ENCODE data around the gene MSL3B.

The MSL3B gene

DNA sequence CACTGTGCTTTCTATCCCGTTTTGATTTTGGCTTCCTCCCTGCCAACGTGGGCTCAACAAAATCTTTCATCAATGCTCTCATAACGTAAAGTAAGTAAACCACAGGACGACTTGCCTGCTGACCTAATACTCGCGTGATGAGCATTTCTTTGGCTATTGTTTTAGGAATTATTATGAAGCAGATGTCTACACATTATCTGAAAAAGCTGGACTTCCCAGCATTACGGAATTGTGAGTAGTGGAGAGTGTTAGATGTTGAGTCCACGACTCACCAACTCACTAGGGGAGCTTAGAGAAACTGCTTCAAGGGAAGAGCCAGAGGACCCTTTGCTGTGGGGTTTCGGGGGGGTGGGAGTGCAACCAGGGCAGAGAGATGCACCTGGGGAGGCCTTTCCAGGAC lies 35.8 kb downstream of the MSL3B start:
- DNase-seq, result no peak

DNA sequence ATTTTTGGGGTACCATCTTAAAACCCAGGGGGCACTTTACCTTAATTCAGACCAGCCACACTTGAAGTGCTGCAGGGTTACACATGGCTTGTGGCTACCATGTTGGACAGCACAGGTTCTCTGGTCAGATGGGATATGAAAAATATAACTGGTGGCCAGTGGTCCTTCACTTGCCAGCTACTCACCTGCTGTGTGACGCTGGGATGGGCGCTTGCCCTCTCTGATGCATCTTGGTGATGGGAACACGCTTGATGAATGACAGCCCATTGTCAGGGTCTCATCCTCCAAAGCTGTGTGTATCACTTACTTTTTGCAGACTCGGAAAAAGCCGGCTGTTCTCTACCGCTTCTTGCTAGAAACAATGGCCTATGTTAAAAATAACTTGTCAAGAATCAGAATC lies 36.3 kb downstream of the MSL3B start:
- DNase-seq, result no peak

DNA sequence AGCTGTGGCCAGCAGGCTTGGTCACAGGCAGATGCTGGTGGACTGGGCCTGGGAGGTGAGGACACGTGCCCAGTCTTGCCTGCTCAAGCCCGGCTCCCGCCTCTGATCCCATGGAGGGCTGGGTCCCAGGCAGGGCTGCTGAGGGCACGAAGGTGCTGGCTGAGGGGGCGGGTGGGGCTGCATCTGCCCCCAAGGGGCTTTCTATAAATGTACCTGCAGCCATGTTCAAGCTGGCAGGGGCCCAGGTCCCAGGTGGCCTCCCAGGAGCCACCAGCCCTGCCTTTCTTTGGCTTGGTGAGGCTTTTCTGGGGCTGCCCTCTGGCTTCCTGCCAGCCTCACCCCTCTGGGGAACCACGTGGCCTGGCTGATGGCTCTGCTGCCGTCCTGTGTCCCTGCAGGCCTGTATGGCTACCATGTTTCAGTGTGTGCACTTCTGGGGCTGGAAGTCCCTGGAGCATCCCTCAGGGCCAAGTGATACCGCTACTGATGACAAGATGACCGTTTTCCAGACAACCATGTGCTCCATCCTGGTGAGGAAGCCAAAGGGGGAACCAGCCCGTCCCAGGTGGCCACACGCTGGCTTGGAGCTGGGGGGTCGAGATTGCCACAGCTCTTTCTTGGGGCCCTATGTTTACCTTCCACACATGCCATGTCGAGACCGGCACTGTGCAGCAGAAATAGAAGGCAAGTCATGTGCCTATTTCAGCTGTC lies 37.0 kb downstream of the MSL3B start:
- no peak for DNase-seq

DNA sequence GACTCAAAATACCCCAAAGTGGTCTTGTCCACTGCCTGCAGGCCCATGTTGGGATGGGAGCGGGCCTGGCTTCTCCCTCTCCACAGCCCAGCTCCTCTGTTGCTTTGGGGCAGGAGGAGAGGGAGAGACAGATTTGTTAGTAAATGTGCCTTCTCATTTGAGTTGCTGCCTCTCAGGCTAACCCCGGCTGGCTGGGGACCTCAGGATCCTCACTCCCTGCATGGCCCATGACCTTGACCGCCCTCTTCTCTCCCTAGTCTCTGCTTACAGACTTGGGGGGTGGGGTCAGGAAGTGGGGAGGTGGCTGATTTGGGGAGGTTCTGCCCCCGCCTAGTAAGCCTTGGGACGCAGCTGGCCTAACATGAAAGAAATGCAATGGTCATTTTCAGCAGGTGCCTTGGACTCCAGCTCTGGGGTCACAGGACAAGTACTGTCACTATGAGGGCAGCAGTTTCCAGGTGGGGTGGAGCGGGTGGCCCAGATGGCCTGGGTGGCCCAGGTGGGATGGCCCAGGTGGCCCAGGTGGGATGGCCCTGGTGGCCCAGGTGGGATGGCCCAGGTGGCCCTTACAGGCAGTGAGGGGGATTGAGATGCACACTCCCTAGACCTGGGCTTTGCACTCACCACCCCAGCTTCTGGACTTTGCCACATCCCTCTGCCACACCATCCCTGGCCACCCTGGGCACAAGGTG lies 37.9 kb downstream of the MSL3B start:
- DNase-seq, result no peak

DNA sequence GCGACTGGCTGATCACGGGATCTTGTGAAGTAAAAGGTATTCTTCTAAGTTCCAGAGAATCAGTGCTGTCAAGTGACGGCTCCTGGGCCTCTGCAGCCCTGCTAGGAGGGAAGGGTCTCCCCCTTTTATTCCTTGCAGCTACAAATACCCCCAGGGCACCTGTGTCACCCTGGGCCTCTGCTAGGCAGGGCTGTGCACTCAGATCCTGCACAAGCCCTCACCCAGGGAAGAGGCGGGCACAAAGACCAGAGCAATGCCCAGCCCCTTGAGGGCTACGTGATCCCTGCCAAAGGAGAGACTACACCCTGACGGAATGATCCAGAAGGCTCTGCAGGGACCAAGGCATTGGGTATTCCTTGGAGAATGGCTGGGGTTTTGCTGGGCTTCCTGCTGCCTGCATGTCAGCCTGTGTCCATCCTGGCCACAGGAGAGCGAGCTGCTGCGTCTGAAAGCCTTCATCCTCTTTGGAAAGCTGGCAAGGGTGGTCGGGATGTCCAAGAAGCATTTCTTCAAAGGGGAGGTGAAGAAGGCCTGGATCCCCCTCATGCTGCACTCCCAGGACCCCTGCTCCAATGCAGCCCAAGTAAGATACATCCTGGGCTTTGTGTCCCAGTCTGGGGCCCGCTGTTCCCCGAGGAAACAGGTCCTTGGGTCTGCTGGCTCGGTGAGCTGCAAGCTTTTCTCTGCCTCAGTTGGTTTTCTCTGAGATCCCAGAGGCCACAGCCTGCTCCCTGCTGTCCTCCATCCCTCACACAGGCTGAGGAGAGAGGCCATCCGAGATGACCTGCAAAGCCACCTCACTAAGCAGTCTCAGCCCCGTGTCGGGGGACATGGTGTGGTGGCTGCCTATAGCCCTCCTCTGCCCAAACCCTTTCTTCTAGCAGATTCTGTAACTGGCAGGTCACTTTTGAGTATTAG lies 38.7 kb downstream of the MSL3B start:
- no peak for DNase-seq

DNA sequence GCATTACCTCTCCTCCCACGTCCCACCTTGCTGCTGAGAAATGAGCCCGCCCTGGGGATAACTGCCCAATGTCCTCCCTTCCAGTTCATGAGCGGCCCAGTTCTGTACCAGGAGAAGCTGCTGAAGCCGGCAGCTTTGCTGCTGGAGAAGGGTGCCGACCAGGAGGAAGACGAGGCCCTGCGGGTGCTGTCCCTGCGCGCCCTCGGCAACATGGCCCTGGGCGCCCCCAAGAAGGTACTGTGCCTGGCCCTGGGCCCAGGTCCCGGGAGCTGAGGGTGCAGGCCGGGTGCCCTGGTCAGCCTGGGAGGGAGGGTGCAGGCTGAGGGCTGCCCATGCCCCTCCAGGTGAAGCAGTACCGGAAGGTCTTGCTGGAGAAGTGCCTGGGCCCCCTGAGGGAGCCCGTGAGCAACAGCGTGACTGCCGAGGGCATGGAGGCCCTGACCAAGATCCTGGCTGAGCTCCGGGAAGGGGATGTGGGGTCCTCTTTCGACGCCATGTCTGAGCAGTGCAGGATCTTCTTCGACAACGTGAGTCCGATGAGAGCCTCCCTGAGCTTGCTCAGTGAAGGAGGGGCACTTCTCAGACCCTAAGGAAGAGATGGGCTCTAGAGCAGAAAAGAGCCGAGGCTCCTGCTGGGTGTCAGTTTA lies 39.5 kb downstream of the MSL3B start:
- DNase-seq, result no peak

DNA sequence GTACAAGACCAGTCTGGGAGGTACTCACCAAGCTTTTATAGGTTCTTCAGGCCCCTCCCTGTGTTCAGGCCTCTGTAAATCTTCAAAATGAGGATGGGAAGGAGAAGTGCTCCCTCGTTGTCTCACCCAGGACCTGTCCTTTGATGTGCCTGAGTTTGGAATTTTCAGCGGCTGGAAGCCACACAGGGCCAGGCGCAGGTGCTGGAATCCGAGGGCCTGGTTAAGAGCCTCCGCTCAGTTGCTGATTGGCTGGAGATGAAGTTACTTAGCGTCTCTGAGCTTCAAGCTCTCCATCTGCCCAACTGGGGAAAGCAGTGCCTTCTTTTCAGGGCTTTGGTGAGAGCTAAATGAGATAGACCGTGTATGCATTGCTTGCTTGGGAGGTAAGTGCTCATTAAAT lies 43.8 kb downstream of the MSL3B start:
- no peak for DNase-seq

DNA sequence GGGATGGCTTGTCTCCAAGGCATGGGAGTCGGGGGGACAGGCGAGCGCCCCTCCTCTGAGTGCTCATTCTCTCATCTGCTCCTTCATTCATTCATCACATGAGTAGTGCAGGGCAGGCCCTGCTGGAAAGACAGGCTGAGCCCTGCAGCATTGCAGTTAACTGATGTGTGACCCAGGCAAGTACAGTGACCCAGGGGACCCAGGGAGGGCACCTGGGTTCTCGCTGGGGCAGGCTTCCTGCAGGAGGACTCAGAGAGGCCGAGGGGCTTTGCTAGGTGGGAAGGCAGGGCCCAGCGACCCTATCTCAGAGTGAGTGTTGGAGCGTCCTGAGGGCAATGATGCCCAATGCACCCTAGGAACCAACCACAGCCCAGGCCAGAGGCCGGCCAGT lies 44.5 kb downstream of the MSL3B start:
- DNase-seq, result no peak

DNA sequence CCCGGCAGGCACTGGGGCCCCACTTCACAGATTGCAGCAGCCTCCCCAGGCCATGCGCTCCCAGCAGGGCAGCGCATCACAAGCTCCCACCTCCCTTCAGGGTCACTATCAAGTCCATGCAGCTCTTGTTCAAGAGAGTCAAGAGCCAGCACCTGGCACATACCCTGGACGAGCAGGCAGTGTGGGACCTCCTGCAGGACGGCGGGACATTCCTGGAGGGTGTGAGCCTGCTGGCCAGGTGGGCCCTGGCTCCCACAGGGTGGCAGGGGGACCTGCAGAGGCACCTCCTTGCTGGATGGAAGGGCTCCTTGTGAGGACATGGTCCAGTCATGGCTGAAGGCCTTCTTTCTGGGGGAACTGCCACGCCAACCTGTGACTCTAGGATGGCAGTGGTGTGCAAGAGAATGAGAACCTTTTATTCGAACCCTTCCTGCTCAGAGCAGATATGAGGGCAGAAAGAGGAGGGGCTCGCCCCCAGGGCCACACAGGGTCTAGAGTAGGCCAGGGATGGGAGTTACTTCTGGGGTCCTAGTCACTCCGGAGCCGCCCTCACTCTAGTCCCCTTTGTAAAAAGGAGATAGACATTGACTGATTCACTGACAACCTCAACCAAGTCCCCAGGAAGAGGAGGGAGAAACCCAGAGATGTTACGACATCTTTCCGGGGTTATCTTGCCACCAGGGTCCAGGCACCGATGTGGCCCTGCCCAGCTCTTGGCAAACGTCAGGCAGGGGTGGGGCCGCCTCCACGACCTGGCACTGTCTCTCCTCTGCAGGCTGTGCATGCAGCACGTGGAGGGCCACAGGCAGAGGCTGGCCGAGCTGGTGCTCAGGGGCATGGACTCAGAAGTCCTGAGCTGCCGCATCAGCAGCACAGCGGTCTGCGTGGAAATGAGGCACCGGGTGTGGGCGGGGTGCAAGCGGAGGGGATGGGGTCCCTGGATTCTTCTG lies 45.1 kb downstream of the MSL3B start:
- DNase-seq, result no peak

DNA sequence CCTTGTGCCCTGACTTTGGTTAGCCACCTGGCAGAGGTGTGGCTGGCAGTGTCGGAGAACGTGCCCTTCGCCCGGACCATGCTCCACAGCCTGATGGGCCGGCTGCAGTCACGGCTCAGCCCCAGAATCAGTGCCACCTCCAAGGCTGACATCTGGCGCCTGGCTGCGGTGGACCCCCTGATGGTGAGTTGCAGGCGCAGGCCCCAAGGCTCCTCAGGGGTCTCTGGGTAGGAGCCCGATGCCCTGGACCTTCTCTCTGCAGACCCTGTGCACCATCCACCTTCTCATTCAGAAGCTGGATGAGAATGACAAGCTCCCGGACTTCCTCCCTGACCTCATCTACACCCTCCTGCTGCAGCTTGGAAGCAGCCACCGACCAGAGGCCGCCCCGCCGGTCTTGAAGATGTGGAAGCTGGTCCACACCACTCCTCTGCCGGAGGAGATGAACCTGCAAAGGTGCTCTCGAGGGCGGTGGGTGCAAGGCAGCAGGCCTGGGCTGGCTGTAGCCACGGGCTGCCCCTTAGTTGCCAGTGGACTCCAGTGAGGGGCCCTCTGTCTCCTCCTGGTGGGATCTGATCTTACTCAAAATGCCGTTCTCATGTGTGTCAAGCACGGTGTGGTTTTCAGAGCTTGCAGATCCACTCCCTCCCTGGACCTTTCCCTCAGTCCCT lies 46.0 kb downstream of the MSL3B start:
- DNase-seq, result no peak

DNA sequence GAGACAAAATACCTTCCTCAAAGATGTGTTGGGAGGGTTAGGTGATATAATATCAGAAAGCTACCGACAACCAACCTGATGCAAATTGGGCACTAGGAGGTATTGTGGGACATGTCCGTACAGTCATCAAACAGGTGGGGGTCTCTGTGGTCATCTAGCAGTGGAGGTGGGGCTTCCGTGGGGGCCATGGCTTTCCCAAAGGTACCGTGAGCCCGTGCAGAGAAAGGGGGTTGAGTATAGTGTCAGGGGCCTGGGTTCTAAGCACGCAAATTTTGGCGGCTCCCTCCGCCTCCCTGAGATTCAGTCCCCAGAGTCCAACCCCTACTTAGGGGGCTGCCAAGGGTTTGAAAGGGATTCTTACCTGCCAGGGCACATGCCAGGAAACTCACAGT lies 46.5 kb downstream of the MSL3B start:
- no peak for DNase-seq

DNA sequence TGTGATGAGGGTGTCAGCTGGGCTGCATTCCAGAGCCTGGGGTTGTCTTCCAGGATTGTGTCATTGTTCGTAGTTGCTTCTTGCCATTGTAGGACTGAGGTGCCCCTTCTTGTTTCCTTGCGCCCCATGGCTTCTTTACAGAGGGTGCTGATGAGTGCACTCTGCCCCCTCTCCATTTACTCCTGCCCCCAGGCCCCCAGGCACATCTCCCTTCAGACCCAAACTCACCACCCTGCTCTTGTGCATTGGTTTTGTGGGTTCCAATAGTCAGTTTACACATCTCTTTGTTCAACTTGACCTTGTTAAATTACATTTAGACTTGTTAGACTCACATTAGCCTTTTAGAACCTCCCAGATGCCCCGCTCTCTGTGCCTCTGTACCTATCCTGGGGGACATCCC lies 47.0 kb downstream of the MSL3B start:
- no peak for DNase-seq

DNA sequence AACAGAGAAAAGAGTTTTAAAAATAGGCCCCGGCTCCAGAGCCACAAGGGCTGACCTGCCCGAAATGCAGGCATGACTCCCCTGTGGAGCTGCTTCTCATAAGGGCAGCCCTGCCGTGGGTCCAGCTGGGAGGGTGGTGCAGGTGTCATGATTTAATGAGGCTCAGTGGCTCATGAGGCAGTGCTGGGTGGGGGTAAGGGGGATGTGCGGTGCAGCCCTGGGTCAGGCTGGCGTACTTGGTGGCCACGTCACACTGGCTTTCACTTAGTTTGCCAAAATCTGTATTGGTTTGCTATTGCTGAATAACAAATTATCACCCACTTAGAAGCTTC lies 47.4 kb downstream of the MSL3B start:
- no peak for DNase-seq

DNA sequence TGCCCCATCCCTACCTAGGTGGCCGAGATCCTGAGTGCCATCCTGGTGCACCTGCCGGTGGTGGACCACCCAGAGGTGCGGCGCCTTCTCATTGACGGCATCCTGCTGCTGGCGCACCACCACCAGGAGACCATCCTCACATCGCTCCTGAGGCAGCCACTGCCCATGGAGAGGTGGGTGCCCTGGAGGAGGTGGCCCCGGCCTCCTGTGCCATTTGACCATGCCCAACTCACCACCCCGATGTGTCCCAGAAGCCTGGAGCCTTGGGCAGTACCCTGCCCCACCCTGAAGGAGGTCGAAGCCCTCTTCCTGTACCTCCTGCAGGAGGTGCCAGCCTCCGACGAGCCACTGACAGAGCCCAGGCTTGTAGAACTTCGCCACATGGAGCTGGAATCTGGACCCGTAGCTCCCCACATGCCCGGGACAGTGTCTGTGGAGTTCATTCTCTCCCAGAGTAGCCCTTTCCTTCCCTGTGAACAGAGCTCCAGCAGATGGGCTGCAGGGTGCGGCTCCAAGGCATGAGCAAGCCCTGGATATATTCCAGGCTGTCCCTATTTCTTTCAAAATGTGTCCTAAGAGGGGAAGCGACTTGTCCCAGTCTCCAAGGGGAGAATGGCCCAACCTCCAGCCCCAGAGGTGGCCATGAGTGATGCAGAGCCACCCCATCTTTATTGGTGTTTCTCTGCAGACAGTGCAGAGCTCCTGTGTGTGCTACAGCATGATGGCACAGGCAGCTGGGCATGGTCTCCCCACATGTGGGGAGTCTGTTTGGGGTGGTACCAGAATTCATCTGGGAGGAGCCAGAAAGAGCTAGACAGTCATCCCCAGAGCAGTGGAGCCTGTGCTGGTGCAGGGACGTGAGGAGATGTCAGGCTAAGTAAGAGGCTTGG lies 48.1 kb downstream of the MSL3B start:
- no peak for DNase-seq

DNA sequence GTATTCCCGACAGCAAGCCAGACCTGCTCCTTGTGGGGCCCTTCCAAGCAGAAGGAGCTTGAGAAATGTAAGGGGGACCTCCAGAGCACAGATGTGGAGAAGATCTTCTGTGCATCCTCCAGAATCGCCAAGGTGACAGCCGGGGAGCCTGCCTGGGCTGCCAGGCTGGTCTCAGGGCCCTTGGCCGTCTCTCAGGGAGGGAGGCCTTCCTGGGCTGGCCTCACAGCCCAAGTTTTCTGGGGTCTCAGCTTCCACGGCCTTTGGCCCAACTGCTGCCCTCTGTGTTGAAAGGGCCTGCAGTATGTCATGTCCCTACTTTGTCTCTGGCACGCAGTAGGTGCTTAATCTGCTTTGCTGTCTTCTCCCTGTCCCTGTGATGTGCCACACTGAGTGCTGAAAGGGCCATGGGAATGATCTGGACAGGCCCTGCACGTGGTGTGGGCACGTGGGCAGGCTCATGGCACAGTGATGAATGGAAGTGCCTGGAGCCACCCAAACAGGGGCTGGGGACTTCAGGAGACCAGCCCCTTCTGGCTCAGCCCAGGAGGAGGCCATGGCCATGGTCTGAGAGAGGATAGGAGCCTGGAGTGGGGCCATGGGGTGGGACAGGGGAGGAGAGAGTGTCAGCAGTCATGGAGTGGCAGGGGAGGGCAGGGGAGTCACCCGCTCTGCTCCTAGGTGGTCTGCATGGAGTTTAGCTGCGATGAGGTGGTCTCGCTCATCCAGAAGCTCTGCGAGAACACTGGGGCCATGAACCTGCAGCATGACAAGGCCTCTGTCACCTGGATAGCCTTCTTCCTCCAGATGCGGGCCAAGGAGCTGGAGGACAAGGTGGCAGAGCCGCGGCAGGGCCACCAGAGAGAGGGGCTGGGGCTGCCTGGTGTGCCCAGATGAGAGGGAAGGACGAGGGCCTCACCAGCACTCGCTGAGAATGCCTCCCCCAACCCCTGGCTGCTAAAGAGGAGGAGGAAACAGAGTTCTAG lies 49.3 kb downstream of the MSL3B start:
- no peak for DNase-seq

DNA sequence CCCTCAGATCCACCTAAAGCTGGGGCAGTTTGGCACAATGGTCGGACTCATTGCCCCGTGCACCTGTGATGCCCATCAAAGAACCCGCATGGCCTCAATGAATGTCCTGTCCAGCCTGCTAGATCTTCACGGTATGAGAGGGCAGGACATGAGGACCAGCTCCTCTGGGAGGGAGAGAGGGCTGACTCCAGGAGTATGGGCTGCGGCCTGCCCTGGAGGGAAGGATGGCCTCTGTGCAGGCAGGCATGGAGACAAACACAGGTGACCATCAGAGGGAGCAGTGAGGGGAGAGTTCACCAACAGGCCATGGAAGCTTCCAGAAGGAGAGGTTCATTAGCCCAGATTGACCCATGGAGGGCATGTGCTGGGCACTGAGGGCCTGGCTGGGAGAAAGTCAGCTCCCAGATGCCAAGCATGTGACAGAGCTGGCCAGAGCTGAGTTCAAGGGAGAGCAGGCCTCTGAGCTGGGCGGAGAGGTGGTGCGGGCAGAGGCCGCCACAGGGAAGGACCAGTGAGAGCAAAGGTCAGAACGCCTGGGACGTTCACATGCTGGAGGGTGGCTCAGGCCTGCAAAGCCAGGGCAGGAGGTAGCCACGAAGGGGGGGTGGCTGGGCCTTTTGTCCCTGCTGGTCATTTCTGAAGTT lies 50.1 kb downstream of the MSL3B start:
- DNase-seq, result no peak

DNA sequence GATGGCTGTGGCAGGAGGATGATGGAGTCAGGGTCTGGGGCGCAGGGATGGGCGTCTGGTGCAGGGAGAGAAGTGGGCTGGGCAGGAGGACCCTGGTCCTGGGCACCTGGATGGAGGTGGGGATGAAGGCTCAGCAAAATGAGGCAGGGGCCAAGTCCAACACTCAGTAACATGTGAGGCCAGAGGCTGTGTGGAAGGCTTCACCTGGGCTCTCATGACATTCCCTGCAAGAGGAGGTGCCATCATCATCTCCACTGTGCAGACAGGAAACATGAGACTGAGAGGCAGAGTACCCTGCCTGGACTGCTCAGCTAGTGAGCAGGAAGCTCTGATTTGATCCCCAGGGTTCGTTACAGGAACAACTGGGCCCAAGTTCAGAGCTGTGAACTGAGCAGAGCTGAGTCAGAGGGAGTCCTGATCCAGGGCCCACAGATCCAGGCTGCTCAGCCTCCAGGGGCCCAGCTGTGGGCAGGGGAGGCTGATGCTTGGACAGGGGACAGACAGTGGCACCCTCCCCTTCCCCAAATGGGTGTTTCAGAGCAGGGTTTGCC lies 50.8 kb downstream of the MSL3B start:
- no peak for DNase-seq

DNA sequence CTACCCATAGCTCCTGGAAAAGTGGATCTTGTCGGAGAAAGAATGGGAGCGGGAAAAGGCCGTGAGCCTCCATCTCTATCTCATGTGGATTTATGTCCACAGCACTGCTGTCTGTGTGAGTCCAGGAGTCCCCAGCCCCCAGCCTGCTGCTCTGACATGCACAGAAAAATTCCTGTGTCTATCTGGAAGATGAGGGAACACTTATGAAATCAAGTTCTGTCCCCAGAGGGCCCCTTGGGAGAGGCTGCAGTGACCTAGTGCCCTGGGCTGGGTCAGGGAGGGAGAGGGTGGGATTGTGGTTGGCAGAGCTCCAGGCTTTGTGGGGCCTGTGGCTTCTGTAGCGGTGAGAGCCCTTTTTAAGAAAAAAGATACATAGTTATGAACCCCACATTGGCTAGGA lies 51.4 kb downstream of the MSL3B start:
- no peak for DNase-seq

DNA sequence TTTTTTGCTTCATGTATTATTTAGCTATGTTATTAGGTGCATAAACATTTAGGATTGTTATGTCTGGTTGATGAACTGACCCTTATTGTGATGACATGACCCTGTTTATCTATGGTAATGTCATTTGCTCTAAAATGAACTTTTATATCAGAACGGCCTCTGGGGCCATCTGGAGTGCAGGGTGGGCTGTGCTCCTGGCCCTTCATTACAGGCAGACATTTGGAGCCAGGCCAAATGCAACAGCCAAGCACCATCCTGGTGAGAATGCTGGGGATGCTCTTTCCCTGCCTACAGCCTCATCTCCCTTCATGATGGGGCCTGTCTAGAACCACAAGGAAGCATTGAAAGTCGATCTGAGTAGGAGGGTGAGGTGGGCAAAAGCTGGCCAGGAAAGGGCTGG lies 51.9 kb downstream of the MSL3B start:
- no peak for DNase-seq
